H1 (cell line): Measurements from ENCODE around the gene ZNF814. TPM values are rescaled to one million over a fixed set of nuclear protein-coding genes. Genes with fewer than 3 reads are reported as not detected.

ENCODE experiments used
- CTCF ChIA-PET: fragments of 300-600 bp; sonication (Branson Sonifier 250); formaldehyde crosslinking; loops from one replicate; lab custom pipeline; 2021; ENCODE audit not compliant: partially characterized antibody; lab: Charles Lee
- POLR2A ChIA-PET: fragments of 300-600 bp; sonication (Branson Sonifier 250); formaldehyde crosslinking; loops from one replicate; lab custom pipeline; 2021; ENCODE audit warnings: inconsistent platforms; ENCODE audit not compliant: partially characterized antibody; lab: Charles Lee
- DNase-seq, 2 experiments: peaks; one replicate each; pipeline versions ENCODE4 v3.0.0 to v3.0.0-alpha.2; 2010 to 2022; ENCODE audit warnings: low spot score in 2 of 2, low read depth in 1 of 2, mixed read lengths in 1 of 2
- FAIRE-seq: peaks from 2 replicates; lab custom pipeline; 2011; peaks lifted over from hg19 to GRCh38; lab: Jason Lieb, UNC
- H2AFZ ChIP-seq: 2 replicates; pipeline ENCODE4 v1.8.1; 2012; ENCODE audit warnings: low read length, inconsistent platforms
- H2AK5ac ChIP-seq: 2 replicates; pipeline ENCODE4 v1.6.1; 2013; ENCODE audit warnings: low read depth, low read length
- H2BK120ac ChIP-seq: replicated peaks from 2 replicates; pipeline ENCODE3; 2013; ENCODE audit warnings: low read depth, low read length, inconsistent platforms
- H2BK12ac ChIP-seq: 2 replicates; pipeline ENCODE4 v1.6.1; 2013; ENCODE audit warnings: low read depth, low read length
- H2BK15ac ChIP-seq: 2 replicates; pipeline ENCODE4 v1.6.1; 2013; ENCODE audit warnings: low read length
- H2BK20ac ChIP-seq: 2 replicates; pipeline ENCODE4 v1.6.1; 2013; ENCODE audit warnings: low read length
- H2BK5ac ChIP-seq: 2 replicates; pipeline ENCODE4 v1.6.1; 2013; ENCODE audit warnings: low read depth, low read length
- H3K14ac ChIP-seq: 2 replicates; pipeline ENCODE4 v1.6.1; 2013; ENCODE audit warnings: inconsistent platforms; ENCODE audit not compliant: insufficient read length
- H3K18ac ChIP-seq: 2 replicates; pipeline ENCODE4 v1.6.1; 2013; ENCODE audit warnings: low read length; ENCODE audit errors: extremely low read depth
- H3K23ac ChIP-seq: 2 replicates; pipeline ENCODE4 v1.6.1; 2013; ENCODE audit warnings: inconsistent platforms; ENCODE audit not compliant: insufficient read length
- H3K23me2 ChIP-seq: 2 replicates; pipeline ENCODE4 v1.6.1; 2013; ENCODE audit warnings: low read depth, low read length
- H3K27ac ChIP-seq: 2 replicates; pipeline ENCODE4 v1.6.1; 2011; ENCODE audit warnings: low read depth, low read length, inconsistent platforms
- H3K27me3 ChIP-seq, 4 experiments: replicated peaks in 1 of 4; 1 replicate in 1 of 4; 2 replicates in 3 of 4; pipeline versions ENCODE4 v1.6.1 to v1.8.1; 2011 to 2013; ENCODE audit warnings: low read length in 3 of 4, mild to moderate bottlenecking in 3 of 4, inconsistent platforms in 2 of 4, mixed read lengths in 2 of 4, moderate library complexity in 1 of 4; ENCODE audit not compliant: control insufficient read depth in 3 of 4, insufficient read depth in 3 of 4; ENCODE audit errors: extremely low read depth in 1 of 4
- H3K36me3 ChIP-seq, 4 experiments: 2 replicates each; pipeline versions ENCODE4 v1.6.1 to v1.8.1; 2011 to 2013; ENCODE audit warnings: mild to moderate bottlenecking in 4 of 4, low read length in 3 of 4, moderate library complexity in 2 of 4, control low read depth in 1 of 4, inconsistent platforms in 1 of 4; ENCODE audit not compliant: insufficient read depth in 4 of 4, control insufficient read depth in 2 of 4
- H3K4ac ChIP-seq: replicated peaks from 2 replicates; pipeline ENCODE3; 2013; ENCODE audit warnings: low read length, low read depth, mixed read lengths, inconsistent platforms; ENCODE audit not compliant: insufficient read length
- H3K4me1 ChIP-seq, 4 experiments: replicated peaks in 1 of 4; 1 replicate in 1 of 4; 2 replicates in 3 of 4; pipeline versions ENCODE4 v1.6.1 to v1.8.1; 2011 to 2013; ENCODE audit warnings: low read length in 3 of 4, inconsistent platforms in 2 of 4, mixed read lengths in 1 of 4; ENCODE audit not compliant: insufficient read depth in 4 of 4, control insufficient read depth in 3 of 4
- H3K4me2 ChIP-seq, 2 experiments: 2 replicates each; pipeline versions ENCODE4 v1.6.1 to v1.8.1; 2011 to 2013; ENCODE audit warnings: low read depth in 2 of 2, low read length in 2 of 2, control low read depth in 1 of 2, inconsistent platforms in 1 of 2, mild to moderate bottlenecking in 1 of 2; ENCODE audit not compliant: insufficient read depth in 1 of 2
- H3K4me3 ChIP-seq, 4 experiments: fragments of 200-600, 300-600 bp in 1 of 4; sonication (generic), shearing (Covaris generic), sonication (Bioruptor Twin) in 1 of 4; 2 replicates each; pipeline versions ENCODE4 v1.5.1 to v1.8.1; 2011 to 2016; ENCODE audit warnings: low read length in 4 of 4, low read depth in 3 of 4, control low read depth in 2 of 4, inconsistent platforms in 2 of 4, mild to moderate bottlenecking in 2 of 4, mixed read lengths in 1 of 4, moderate library complexity in 1 of 4; ENCODE audit not compliant: insufficient read depth in 2 of 4; ENCODE audit errors: extremely low read depth in 1 of 4
- H3K56ac ChIP-seq: replicated peaks from 2 replicates; pipeline ENCODE3; 2013; ENCODE audit warnings: low read depth, mild to moderate bottlenecking, mixed read lengths, low read length, inconsistent platforms; ENCODE audit not compliant: insufficient read length
- H3K79me1 ChIP-seq: 2 replicates; pipeline ENCODE4 v1.6.1; 2013; ENCODE audit warnings: low read depth, low read length, control low read depth
- H3K79me2 ChIP-seq, 2 experiments: 2 replicates each; pipeline versions ENCODE4 v1.6.1 to v1.8.1; 2012 to 2013; ENCODE audit warnings: low read length in 2 of 2, mild to moderate bottlenecking in 2 of 2, inconsistent platforms in 1 of 2; ENCODE audit not compliant: insufficient read depth in 2 of 2, control insufficient read depth in 1 of 2
- H3K9ac ChIP-seq, 4 experiments: replicated peaks in 1 of 4; 1 replicate in 1 of 4; 2 replicates in 3 of 4; pipeline versions ENCODE4 v1.6.1 to v1.8.1; 2011 to 2013; ENCODE audit warnings: low read depth in 3 of 4, low read length in 3 of 4, control low read depth in 2 of 4, mild to moderate bottlenecking in 2 of 4, moderate library complexity in 2 of 4, inconsistent platforms in 1 of 4; ENCODE audit errors: extremely low read depth in 1 of 4
- H3K9me3 ChIP-seq, 2 experiments: 2 replicates each; pipeline versions ENCODE4 v1.6.1 to v1.8.1; 2012 to 2013; ENCODE audit warnings: mild to moderate bottlenecking in 2 of 2, moderate library complexity in 2 of 2, control low read depth in 1 of 2, inconsistent platforms in 1 of 2, low read depth in 1 of 2, low read length in 1 of 2, mixed read lengths in 1 of 2; ENCODE audit not compliant: insufficient read depth in 2 of 2
- H4K20me1 ChIP-seq, 2 experiments: replicated peaks in 1 of 2; 2 replicates each; pipeline versions ENCODE3 to v1.8.1; 2011 to 2013; ENCODE audit warnings: inconsistent platforms in 2 of 2, low read length in 2 of 2, mild to moderate bottlenecking in 1 of 2; ENCODE audit not compliant: insufficient read depth in 2 of 2, control insufficient read depth in 1 of 2
- H4K5ac ChIP-seq: 2 replicates; pipeline ENCODE4 v1.6.1; 2013; ENCODE audit warnings: low read length, low read depth, mixed read lengths, inconsistent platforms; ENCODE audit not compliant: insufficient read length
- H4K8ac ChIP-seq: 2 replicates; pipeline ENCODE4 v1.8.0; 2013; ENCODE audit warnings: mild to moderate bottlenecking, moderate library complexity, low read length, inconsistent platforms; ENCODE audit not compliant: insufficient read depth; ENCODE audit errors: extremely low read depth
- H4K91ac ChIP-seq: replicated peaks from 2 replicates; pipeline ENCODE3; 2013; ENCODE audit warnings: low read length, mixed read lengths, inconsistent platforms; ENCODE audit not compliant: insufficient read length
- CEBPB ChIP-seq: IDR thresholded peaks from 2 replicates; pipeline ENCODE4 v1.6.1; 2012; ENCODE audit warnings: low read depth, low read length
- CHD1 ChIP-seq: IDR thresholded peaks from 2 replicates; pipeline ENCODE4 v1.6.1; 2012; ENCODE audit warnings: low read depth, low read length, improper control_type of control experiment
- CREB1 ChIP-seq: IDR thresholded peaks from 2 replicates; pipeline ENCODE4 v1.6.1; 2012; ENCODE audit warnings: inconsistent platforms
- JUN ChIP-seq: IDR thresholded peaks from 2 replicates; pipeline ENCODE4 v1.6.1; 2011; ENCODE audit warnings: low read depth, mild to moderate bottlenecking, improper control_type of control experiment, low read length
- POLR2AphosphoS5 ChIP-seq: IDR thresholded peaks from 2 replicates; pipeline ENCODE4 v1.6.1; 2011; ENCODE audit warnings: low read depth, low read length
- RFX5 ChIP-seq: IDR thresholded peaks from 2 replicates; pipeline ENCODE4 v1.6.1; 2011; ENCODE audit warnings: low read depth, low read length, improper control_type of control experiment, borderline replicate concordance
- TAF7 ChIP-seq: optimal IDR thresholded peaks from 2 replicates; pipeline ENCODE3; 2011; ENCODE audit warnings: low read depth, mild to moderate bottlenecking, inconsistent platforms, low read length, moderate library complexity, borderline replicate concordance
- YY1 ChIP-seq: IDR thresholded peaks from 2 replicates; pipeline ENCODE4 v1.6.1; 2011; ENCODE audit warnings: low read depth, mild to moderate bottlenecking, low read length
- WGBS, 2 experiments: shearing (Covaris generic) in 1 of 2; methylation state at CpG; one replicate each; pipeline versions ENCODE4 v1.1.6 to v1.1.7; 2013 to 2015; ENCODE audit warnings: low lambda C conversion rate in 2 of 2, mixed read lengths in 2 of 2, inconsistent platforms in 1 of 2, low coverage in 1 of 2, missing lambda C conversion rate in 1 of 2; ENCODE audit not compliant: insufficient replicate concordance in 2 of 2, insufficient coverage in 1 of 2, insufficient read length in 1 of 2; ENCODE audit errors: extremely low coverage in 1 of 2, missing lambda C conversion rate in 1 of 2; 5-methylcytosine and 5-hydroxymethylcytosine counted together
- polyA plus RNA-seq, 7 experiments: library from polyadenylated mRNA; depleted of rRNA in 3 of 7; stranded (reverse) in 5 of 7; unstranded in 2 of 7; fragments of >200 nt in 5 of 7; fragments of 200-250 nt in 2 of 7; gene quantifications; 1 replicate in 5 of 7; 2 replicates in 1 of 7; 4 replicates in 1 of 7; pipeline versions ENCODE4 v1.2.1 to v1.2.3, GENCODE V29; 2011 to 2013; ENCODE audit warnings: missing spikeins in 2 of 7, mixed read lengths in 2 of 7
- total RNA-seq: library from RNA; stranded (reverse); fragmentation: NEBNext Ultra II Directional; extraction: Animal tissue kit (Norgen Biotek cat#: 25700); gene quantifications from 2 replicates; pipeline ENCODE4 v1.2.1, GENCODE V29; 2021

The ZNF814 gene
- total and polyA plus RNA-seq, 2 of the 8 experiments (the other 6 are each of a cell fraction or from before 2014, with no cell fraction given), result 90.9 to 99.6 TPM

- TF ChIP-seq CREB1 (no peak), RFX5 (no peak), POLR2AphosphoS5 (no peak), JUN (no peak), CHD1 (no peak), YY1 (no peak), CEBPB (no peak), TAF7 (no peak)
- H3K9ac ChIP-seq, result no peak overlapping the region
- no peak overlapping the region for H3K18ac ChIP-seq
- H3K4me3 ChIP-seq, result no peak overlapping the region
- H3K4me2 ChIP-seq, result no peak overlapping the region
- no peak for FAIRE-seq
- POLR2A ChIA-PET, result interaction anchor here (1.1 to 3.4 kb wide), 4 partner anchors 9 to 47 kb away, joined by 3 to 16 read pairs (median 7); partner anchors contain the start of genes ZNF587 and ZNF587B
- CTCF ChIA-PET, result no interaction called here
- no peaks in the 10 kb centered on the region for H3K27me3 ChIP-seq
- H3K4ac ChIP-seq, result no peak overlapping the region
- H4K20me1 ChIP-seq, result peaks cover 6 to 14% of the 10 kb centered on the region in 2 experiments
- H3K27ac ChIP-seq, result no peak overlapping the region
- no peaks in the 10 kb centered on the region for H3K4me1 ChIP-seq
- no peaks in the 10 kb centered on the region for H3K9me3 ChIP-seq
- no peak overlapping the region for H4K5ac ChIP-seq
- H2BK15ac ChIP-seq, result no peak overlapping the region
- no peak for DNase-seq
- no peak overlapping the region for H3K56ac ChIP-seq
- H2BK20ac ChIP-seq, result no peak overlapping the region
- no peak overlapping the region for H3K23ac ChIP-seq
- H4K91ac ChIP-seq, result no peak overlapping the region
- H2AK5ac ChIP-seq, result no peak overlapping the region
- H3K79me2 ChIP-seq, result peaks cover 7 to 83% of the 10 kb centered on the region in 2 experiments; a peak in 3 of 4 replicates
- H2BK120ac ChIP-seq, result no peak overlapping the region
- no peak overlapping the region for H4K8ac ChIP-seq
- peaks cover 12 to 63% (median 36%) of the 10 kb centered on the region in 4 experiments for H3K36me3 ChIP-seq
- 97% methylated on average over 6 of the region's 6 CpGs; no CpG with 5 or more reads in 1 of the 2 experiments for WGBS, 2 experiments
- H3K79me1 ChIP-seq, result peaks cover 5% of the 10 kb centered on the region; the same call in 1 of the 2 replicates
- H2AFZ ChIP-seq, result no peak overlapping the region
- H3K14ac ChIP-seq, result no peak overlapping the region
- H2BK5ac ChIP-seq, result no peak overlapping the region
- H2BK12ac ChIP-seq, result no peak overlapping the region
- no peaks in the 10 kb centered on the region for H3K23me2 ChIP-seq
Observed at GRCh38 chr19:57841122-57841763, 47.6 kb downstream of the ZNF814 start.
